Left cardiac atrium (tissue), 4 donors: ENCODE results near the gene LDLRAD4. TPM values are rescaled to one million over a fixed set of nuclear protein-coding genes. Genes with fewer than 3 reads are reported as not detected.

ENCODE experiments used
- ATAC-seq, 2 donors: fragments of 200-7000 bp; cut with Tn5 transposase; one replicate each; pipeline ENCODE4 v1.9.1; 2020; ENCODE audit warnings: mild to moderate bottlenecking in 2 of 2, moderate library complexity in 2 of 2
- DNase-seq: peaks from one replicate; pipeline ENCODE4 v3.0.0-alpha.2; 2020
- intact Hi-C, 2 donors: fragments of 100-400 bp; cut with DNase I; formaldehyde crosslinking; loops; one replicate each; pipeline versions ENCODE4 v1.14.1 to v1.15.1; 2022 to 2023
- total RNA-seq, 2 donors: library from RNA; stranded (reverse); fragmentation: NEBNext Ultra II Directional; extraction: Animal tissue kit (Norgen Biotek cat#: 25700); gene quantifications; one replicate each; pipeline ENCODE4 v1.2.1, GENCODE V29; 2021
- donor health status: DM: no; HTN: yes; CAD: no.
- donor health status: DM: no; HTN: yes; CAD: no; lungs with severe emphysema.
- donor health status: DM: yes; HTN: yes; CAD: no.
- donor health status: Dilated cardiomyopathy.

Gene LDLRAD4
- total RNA-seq, 2 donors from 2014 or later = 28.9 to 80.2 TPM

- ATAC-seq (peak; percentile 94 to 95), DNase-seq (peak; percentile 67)
- intact Hi-C loops = loop anchor here (2.0 to 5.0 kb wide), 2 partner anchors 314 kb away; partner anchors contain the start of gene LDLRAD4 (in 1 of the 2)
These were observed 312.4 kb downstream of the LDLRAD4 start for GRCh38 chr18:13530879-13531387.

GRCh38 chr18:13531681-13532325 is 313.2 kb downstream of the LDLRAD4 start:
- ATAC-seq (no peak), DNase-seq (no peak)
- intact Hi-C loops = loop anchor here (2.0 to 5.0 kb wide), 2 partner anchors 315 kb away; partner anchors contain the start of gene LDLRAD4 (in 1 of the 2)

- no peak for DNase-seq
- no peak for ATAC-seq
- intact Hi-C loops = loop anchor here in 1 of 2 donors (5.0 kb wide), 1 partner anchor 315 kb away; the partner anchor contains the start of gene LDLRAD4
These were observed 314.0 kb downstream of the LDLRAD4 start for GRCh38 chr18:13532406-13533075.

GRCh38 chr18:13534631-13535030 is 316.1 kb downstream of the LDLRAD4 start:
- ATAC-seq (no peak), DNase-seq (no peak)
- intact Hi-C loops = loop anchor here in 1 of 2 donors (5.0 kb wide), 1 partner anchor 317 kb away; the partner anchor contains the start of gene LDLRAD4

GRCh38 chr18:13536578-13536977 is 318.0 kb downstream of the LDLRAD4 start:
- ATAC-seq = no peak
- intact Hi-C loops = no loop called here
- no peak for DNase-seq

GRCh38 chr18:13537022-13537780 is 318.6 kb downstream of the LDLRAD4 start:
- DNase-seq (no peak), ATAC-seq (no peak)
- intact Hi-C loops = no loop called here

GRCh38 chr18:13538630-13539029 is 320.1 kb downstream of the LDLRAD4 start:
- ATAC-seq (peak in 1 of 2 donors; percentile 10), DNase-seq (no peak)
- intact Hi-C loops = no loop called here

- ATAC-seq (peak; percentile 24 to 34), DNase-seq (no peak)
- intact Hi-C loops = no loop called here
These were observed 320.5 kb downstream of the LDLRAD4 start for GRCh38 chr18:13539050-13539449.

- intact Hi-C loops = no loop called here
- peak in 1 of 2 donors; percentile 66 for ATAC-seq
- no peak for DNase-seq
These were observed 321.4 kb downstream of the LDLRAD4 start for GRCh38 chr18:13539843-13540476.

- intact Hi-C loops = no loop called here
- no peak for DNase-seq
- ATAC-seq = no peak
These were observed 322.1 kb downstream of the LDLRAD4 start for GRCh38 chr18:13540477-13541182.

- intact Hi-C loops = no loop called here
- ATAC-seq (peak in 1 of 2 donors; percentile 55), DNase-seq (no peak)
These were observed 323.3 kb downstream of the LDLRAD4 start for GRCh38 chr18:13541621-13542519.

GRCh38 chr18:13542520-13542847 is 323.9 kb downstream of the LDLRAD4 start:
- ATAC-seq (peak in 1 of 2 donors; percentile 13), DNase-seq (no peak)
- intact Hi-C loops = no loop called here

- DNase-seq = no peak
- intact Hi-C loops = no loop called here
- ATAC-seq = no peak
These were observed 324.6 kb downstream of the LDLRAD4 start for GRCh38 chr18:13543144-13543543.

GRCh38 chr18:13543811-13544732 is 325.5 kb downstream of the LDLRAD4 start:
- DNase-seq (no peak), ATAC-seq (no peak)
- intact Hi-C loops = no loop called here

GRCh38 chr18:13544953-13545352 is 326.4 kb downstream of the LDLRAD4 start:
- no peak for ATAC-seq
- intact Hi-C loops = no loop called here
- no peak for DNase-seq

GRCh38 chr18:13545514-13545913 is 327.0 kb downstream of the LDLRAD4 start:
- DNase-seq (no peak), ATAC-seq (no peak)
- intact Hi-C loops = no loop called here

- ATAC-seq = no peak
- no peak for DNase-seq
- intact Hi-C loops = no loop called here
These were observed 327.4 kb downstream of the LDLRAD4 start for GRCh38 chr18:13545955-13546354.
